Activated CD4-positive, alpha-beta T cell treated with anti-CD3 and anti-CD28 coated beads for 4 hours (primary cell): ENCODE results near the gene OPRM1.

ENCODE experiments used
- DNase-seq, 2 donors: peaks; one replicate each; pipeline ENCODE4 v3.0.0-alpha.2; 2020

OPRM1 gene

DNA sequence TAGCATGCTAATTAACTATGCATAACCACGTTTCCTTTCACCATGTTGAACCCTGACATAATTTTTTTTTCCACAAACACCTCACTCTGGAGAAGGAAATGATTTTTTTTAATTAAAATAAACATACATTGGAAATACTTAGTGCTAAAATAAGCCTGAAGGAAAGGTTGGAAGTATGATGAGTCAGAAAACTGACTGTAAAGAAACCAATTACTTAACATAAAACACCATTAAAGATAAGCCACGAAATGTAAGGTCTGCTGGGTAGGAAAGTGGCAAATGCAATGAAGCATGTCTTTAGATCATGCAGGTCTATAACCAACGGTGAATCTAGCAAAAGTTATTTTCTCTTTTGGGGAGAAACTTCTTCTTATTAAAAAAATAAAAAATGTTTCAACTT, 47.5 kb downstream of the OPRM1 start:
- no peak for DNase-seq

DNA sequence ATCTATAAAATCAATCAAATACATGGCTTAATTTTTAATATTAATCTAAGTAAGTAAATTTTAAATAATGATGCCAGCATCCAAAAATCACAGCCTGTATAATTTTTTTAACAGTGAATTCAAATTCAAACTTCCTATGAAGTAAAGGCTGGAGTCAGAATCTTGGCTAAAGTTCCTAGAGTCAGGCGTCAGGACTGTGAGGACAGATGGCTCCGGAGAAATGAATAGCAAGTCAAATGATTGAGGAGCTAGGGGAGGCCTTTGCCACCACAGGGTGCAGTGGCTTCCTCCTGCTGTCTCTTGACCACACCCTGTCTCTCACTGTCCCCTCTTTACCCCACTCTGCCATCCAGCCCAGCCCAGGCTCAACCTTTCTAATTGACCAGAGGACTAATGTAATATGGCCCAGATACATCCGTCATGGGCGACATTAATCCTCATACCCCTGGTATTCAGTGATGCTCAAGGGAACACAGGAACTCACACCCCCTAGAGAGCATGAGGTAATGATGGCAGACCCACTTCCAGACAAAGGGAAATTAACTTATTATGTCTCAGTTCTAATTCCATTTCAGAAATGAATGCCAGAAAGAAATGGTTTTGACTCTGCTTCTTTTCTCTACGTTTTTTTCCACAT, 53.4 kb downstream of the OPRM1 start:
- no peak for DNase-seq

DNA sequence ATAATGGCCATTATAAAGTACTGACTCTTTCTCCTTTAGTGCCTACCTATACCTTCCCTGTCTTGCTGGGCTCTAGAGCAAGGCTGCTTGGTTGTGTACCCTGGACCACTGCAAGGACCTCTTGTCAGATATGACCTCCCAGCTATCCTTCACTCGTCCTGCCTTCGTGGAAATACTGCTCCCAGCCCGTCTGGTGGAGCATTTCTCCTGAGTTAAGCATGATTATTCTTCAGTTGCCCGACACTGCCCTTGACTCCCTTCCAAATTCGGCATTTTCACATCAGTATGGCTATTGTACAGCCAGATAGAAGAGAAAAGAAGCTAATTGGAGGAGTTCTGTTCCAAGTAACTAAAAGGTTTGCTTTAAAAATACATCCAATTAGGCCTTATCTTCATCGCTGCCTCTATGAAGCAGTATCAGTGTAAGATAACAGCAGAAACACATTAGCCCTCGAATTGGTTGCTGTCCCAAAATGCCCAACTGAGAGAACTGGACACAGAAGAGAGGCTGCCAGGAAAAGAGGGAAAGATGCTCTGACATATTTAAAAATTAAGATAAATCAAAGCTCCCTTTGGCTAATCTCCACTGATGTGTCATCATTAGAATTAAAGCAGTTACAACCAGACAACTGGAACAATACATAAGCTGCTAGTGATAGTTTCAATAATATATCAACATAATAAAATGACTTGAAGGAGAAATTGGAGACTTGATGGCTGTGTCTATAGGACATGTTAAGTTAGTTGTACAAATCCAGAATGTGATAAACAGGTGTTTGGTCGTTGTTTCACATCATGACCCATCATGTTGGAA, 54.4 kb downstream of the OPRM1 start:
- DNase-seq = no peak

DNA sequence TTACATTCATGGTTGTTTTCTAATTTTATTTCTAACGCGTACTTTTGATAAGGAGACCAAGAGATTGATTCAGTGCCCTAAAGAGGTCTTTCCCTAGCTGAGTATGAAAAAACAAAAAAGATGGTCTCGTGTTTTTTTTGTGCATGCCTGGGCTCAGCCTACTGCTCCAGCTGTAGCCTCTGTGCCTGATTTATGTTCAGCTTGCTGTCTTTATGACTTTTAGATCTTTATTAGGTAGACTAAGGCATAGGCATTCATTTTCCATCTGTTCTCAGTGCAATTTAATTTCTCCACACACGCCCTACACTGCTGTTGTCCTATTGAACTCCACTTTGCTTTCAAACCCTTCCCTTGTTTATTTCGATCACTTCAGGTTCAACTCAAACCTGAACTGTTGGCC, 56.5 kb downstream of the OPRM1 start:
- DNase-seq = no peak

DNA sequence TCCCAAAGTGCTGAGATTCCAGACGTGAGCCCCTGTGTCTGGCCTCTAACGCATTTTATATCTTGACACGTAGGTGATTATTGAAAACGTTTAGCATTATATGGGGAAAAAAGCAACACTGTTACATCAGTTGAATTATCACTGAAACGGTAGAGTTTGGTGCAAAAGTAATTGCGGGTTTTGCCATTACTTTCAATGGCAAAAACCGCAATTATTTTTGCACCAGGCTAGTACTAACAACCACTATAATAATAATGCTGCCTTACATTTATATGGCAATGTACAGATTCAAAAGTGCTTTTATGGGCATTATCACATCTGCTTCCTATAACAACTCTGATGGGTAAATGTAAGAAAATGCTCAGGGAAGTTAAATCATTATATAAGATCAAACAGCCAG, 57.3 kb downstream of the OPRM1 start:
- no peak for DNase-seq

DNA sequence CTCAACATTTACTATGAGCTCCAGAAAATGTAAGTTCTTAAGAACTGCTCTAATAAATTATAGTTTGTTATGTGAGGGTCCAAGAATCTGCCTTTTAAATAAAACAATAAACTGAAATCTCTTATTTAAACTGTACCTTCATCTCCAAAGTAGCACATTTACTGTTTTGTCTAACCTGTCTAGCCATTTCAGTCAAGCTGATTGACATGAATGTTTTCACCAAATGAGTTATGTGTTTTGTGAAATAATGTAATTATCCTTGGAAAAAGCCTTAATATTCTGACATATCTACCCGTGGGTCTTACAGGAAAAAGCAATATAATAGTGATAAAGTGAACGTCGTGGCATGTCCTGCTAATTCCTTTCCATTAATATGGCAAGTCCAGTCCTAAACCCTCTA, 57.8 kb downstream of the OPRM1 start:
- no peak for DNase-seq

DNA sequence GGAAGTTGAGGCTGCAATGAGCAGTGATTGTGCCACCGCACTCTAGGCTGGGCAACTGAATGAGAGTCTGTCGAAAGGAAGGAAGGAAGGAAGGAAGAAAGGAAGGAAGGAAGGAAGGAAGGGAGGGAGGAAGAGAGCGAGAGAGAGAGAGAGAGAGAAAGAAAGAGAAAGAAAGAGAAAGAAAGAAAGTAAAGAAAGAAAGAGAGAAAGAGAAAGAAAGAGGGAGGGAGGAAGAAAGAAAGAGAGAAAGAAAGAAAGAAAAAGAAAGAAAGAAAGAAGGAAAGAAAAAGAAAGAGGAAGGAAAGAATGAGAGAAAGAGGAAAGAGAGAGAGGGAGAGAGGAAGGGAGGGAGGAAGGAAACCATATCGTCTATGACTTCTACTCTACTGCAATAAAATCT, 60.2 kb downstream of the OPRM1 start:
- no peak for DNase-seq

DNA sequence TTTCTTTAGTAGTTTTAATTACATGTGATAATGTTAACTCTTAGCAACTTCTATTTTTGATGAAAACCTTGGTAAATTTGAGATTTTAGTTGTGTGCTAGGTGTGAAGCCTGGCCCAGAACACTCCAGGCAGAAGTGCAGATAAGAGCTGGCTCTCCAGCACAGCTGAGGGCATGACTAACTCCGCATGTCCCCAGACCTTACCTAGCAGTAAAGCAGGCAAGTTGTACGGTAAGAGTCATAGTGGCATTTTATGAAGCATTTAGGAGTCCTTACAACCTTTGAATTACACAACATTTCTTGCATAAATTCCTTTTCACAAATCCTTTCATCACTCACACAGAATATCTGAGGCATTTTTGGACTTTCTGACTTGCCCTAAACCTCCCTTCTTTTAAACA, 67.2 kb downstream of the OPRM1 start:
- DNase-seq = no peak

DNA sequence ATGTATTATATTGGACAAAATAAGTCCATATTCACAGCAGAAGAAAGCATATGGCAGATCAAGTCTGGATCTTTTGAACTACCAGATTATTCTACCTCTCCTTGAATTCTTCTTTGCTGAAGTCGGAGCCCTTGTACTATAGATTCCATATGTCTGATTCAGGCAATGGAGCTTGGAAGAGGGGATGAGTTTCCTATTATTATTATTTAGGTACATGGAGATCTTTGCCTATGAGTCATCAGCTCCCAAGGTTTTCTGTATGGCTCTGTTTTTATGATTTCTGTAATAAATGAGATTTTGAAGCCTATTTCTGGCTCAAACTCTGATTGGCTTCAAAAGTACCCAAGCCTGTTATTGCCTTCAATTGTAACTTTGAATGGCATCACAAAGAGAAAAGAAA, 72.0 kb downstream of the OPRM1 start:
- DNase-seq = no peak

DNA sequence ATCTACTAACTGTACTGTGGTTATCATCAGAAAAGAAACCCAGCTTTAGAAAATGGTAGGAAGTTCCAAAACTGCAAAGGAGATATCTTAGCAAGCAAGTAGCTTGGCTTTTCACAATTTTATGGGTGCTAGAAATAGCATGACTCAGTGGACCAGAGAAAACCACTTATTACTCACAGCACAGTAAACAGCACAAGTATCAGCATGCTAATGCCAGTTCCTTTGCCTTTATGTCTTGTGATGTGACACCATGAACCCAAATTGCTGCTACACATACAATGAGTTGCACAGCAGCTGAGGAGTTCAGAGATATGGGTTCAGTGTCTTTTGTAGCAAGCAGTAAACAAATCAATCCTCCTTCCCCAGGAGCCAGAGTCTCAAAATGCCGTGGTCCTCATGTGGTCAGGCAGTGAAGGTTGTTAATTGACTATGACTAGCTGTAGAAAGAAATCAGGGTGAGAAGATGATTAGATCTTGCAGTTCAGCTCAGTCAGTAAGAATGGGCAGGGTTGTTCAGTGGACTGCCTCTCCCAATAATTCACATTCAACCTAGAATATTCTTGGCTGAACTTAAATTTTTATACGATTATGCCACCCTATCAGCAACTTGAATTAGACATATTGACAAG, 73.3 kb downstream of the OPRM1 start:
- DNase-seq = no peak

DNA sequence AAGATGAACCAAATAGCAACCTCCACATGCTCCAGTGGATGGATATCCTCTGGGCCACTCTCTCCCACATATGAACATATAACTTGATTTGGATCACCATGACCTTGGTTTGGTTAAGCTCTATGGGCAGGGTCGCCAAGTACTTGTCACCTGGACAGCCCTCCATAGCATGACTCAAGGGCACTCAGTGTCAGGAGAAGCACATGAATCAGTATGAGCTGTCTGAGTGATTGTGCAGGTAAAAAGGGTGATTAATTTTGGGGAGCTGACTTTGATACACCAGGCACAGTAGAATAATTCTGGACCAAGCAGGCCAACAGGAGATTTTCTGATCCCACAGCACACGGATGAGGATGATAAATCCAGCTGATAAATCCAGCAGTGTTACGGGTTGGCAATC, 74.4 kb downstream of the OPRM1 start:
- DNase-seq = no peak

DNA sequence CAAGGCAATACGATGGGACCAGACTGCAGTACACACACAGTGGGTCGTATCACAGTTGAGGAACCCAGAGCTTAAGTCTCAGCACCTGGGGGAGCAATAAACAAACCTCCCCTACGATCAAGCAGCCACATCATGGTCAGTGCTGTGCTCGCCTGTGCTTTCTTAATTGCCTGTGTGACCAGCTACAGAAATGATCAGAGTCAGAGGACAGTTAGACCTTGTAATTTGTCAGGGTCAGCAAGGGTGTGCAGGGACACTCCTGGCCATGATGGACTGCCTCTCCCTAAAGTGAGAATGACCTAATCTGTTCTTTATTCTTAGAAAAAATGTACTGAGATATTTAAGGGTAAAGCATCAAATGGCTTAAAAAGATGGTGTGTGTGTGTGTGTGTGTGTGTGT, 78.4 kb downstream of the OPRM1 start:
- DNase-seq = no peak

DNA sequence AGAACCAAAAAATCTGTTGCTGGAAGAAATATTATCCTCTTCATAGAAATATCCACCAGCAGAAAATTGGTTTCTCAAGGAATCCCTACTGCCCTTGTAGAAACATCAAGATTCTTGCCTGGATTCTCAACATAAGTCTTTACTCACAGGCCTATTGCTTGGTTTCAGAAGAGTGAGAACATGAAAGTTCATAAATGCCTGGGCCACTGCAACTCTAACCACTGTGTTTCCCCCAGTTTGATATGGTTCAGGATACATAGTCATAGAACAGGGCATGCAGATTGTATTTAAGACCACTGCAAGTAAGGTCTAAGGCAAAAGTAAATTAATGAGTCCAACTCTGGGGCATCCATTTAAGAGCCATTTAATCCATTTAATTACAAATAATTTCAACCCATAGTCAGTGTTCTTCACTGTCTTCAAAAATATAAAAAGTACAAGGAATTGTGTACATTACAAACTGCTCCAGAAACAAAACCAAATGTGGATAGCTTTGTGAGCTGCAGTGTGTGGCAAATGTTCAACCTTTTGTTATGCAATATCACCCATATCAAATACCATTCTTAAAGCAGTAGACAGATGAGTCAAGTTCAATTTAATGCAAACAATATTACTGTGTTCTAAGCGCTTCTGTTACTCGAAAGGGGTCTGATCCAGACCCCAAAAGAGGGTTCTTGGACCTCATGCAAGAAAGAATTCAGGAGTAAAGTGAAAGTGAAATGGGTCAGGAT, 83.3 kb downstream of the OPRM1 start:
- DNase-seq = no peak

DNA sequence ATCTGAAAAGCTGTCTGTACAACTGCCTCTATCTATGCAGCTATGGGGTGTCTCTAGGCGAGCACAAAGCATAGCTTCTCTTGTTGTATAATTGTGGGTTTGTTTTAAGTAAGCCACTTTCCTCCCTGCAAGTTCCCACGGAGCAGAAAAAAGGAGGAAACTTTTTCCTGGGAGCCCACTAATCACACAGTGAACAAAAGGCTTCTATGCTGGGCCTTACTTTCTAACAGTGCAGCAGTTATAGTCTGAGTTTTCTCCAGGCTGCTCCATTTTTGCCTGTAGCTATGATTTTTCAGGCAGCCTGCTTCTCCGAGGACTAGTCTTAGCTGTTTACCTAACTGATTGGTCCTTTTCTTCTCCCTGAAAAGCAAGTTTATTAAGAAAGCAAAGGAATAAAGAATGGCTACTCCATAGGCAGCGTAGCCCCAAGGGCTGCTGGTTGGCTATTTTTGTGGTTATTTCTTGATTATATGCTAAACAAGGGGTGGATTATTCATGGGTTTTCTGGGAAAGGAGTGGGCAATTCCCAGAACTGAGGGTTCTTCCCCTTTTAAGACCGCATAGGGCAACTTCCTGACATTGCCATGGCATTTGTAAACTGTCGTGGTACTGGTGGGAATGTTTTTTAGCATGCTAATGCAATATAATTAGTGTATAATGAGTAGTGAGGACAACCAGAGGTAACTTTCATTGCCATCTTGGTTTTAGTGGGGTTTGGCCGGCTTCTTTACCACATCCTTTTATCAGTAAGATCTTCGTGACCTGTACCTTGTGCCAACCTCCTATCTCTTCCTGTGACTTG, 84.3 kb downstream of the OPRM1 start:
- DNase-seq = no peak

DNA sequence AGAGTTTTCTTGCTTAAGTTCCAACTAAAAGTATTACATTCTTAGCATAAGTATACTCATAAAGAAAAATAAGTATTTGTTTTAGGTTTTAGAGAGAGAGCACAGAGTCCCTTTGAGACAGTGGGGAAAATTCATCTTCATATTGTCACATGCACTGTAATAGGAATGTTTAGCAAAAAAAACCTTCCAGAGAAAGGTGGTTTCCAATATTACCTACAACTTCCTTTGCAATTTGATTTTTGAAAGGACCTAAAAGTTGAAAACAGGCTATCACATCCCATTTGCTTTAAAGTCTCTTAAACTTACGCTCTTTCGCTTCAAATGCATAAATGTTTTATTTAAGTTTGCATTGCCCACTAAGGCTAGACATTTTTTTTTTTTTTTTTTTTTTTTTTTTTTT, 86.4 kb downstream of the OPRM1 start:
- no peak for DNase-seq

DNA sequence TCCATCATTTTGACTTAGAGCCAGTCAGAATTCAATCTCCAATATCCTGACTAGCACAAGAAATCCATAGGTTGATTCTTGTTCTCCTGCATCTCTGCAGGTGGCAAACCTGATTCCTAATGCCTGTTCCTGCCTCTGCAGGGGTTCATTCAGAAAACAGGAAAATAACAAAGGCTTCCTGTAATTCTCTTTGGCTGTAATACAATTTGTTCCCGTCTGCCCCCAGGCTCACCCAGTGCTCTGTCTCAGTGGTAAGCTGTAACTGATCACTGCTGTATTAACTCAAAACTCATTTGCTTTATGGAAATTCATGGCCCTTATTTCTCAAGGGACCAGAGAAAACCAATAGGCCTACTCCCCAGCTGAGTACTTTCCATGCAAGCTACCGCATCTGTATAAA, 88.6 kb downstream of the OPRM1 start:
- no peak for DNase-seq

DNA sequence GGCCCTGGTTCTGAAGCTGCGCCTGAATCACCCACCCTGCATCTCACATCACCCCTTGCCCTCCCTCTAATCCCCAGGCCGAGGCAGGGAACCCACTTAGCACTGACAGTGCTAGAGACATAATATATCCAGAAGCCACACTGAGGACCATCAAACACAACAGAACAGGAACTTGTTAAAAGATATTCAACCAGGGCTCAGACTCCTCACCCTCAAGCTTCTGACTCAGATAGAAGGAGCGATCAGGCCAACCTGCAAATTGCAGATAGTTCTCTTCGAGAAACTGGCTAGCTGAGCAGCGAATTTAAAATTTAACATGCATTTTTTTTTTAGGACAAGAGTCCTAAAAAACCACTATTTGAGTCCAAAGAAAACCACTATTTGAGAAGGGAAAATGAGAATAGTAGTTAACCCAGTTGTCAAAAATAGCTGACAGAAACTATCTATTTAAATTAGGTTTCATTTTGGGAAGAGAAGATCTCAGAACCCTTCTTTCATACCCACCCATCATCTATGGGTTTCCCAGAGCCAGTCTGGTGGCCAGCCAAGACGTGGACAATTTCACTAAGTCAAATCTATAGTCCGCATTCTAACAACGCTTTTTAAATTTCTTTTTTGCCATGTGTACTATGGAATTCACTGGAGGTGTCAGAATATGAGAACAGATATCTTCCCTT, 95.6 kb downstream of the OPRM1 start:
- no peak for DNase-seq

DNA sequence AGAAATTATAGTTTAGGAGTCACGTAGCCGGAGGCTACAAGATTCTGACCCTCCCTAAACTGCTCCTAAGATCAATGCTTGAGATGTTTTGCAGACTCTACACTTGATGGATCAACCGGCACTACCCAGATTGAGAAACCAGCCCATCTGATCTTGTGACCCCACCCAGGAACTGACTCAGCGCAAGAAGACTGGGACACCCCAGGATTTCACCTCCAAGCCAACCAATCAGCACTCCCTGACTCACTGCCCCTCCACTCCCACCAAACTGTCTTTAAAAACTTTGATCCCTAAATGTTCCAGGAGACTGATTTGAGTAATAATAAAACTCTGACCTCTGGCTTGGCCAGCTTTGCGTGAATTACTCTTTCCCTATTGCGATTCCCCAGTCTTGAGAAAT, 99.8 kb downstream of the OPRM1 start:
- no peak for DNase-seq

DNA sequence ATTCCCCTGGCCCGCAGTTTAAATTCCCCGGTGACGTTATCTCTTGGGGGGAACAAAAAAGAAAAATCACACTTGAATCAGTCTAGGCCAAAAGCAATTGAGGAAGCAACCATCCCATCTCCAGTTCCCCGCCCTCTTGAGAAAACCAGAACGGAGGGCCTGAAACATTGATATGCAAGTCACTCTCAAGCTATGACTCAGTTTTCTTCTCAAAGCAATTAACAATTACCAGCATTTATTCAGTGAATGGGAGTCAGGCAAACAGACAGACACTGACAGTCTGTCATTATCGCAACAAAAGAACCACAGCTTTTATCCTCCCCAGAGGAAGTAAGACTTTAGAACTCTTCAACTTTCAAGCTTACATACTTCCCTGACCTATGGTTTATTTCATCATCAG, 100.9 kb downstream of the OPRM1 start:
- DNase-seq = no peak

DNA sequence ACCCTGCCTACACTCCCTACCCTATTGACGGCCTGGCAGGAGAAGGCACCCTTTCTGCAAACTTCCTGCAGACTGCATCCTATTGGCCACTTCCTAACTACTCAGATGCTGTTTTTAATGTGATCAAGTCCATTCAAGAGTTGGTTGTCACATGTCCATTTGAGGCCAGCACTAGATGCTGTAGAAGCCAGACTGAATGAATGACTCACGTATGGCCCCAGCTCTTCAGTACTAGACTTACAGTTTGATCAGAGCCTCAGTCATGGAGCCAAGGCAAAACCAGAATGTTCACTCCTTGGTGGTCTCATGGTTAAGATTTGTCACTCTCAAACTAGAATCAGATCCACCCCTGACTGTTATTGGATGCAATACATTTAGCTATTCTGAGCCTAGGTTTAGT, 101.7 kb downstream of the OPRM1 start:
- no peak for DNase-seq

DNA sequence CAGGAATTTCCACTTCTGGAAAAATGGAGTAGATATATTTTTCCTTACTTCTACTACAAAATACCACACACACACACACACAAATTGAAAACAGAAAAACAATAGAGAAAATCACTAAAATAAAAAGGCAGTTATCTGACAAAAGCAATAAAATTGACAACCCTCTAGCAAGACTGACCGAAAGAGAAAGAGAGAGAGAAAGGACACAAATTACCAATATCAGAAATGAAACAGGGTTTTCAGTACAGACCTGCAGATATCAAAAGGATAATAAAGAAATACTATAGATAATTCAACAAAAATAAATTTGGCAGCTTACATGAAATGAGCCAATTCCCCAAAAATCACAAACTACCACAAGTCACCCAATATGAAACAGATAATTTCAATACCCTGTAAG, 104.7 kb downstream of the OPRM1 start:
- no peak for DNase-seq

DNA sequence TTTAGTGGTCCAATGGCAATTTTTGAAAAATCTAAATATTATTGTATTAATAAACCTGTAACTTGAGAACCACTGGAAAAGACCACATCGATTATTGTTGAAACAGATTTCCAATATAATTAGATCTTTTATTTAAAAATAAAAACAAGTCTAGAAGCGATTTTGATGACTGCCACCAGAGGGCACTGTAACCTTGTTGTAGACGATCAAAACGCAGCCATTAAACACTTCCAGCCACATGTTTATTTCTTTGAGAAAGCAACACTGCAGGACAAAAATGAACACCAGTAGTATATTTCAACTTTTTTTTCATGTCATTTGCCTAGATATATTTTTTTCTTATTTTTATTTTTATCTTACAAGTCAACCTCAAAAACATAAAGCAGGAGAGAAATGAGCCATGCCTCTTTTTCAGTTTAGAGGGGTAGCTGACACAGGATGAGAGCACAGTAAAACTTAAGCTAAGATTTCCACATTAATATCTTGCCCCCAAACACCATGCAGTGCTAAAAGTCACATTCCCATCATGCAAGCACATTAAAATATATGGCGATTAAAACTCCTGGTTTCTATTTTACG, 115.4 kb downstream of the OPRM1 start:
- peak; percentile 67 to 72 for DNase-seq
